DOHH2 (cell line): ENCODE data around the gene BECN2.

Experiments used
- H3F3A ChIP-seq: fragments of 200-600 bp; sonication (generic), shearing (Covaris generic); 2 replicates; pipeline ENCODE4 v1.6.0; 2016; ENCODE audit warnings: antibody characterized with exemption, mild to moderate bottlenecking; ENCODE audit not compliant: control insufficient read depth, insufficient read depth
- H3K27ac ChIP-seq: fragments of 200-600 bp; sonication (generic); 2 replicates; pipeline ENCODE4 v1.5.1; 2014; ENCODE audit warnings: low read depth, mild to moderate bottlenecking, low read length, moderate library complexity
- H3K27me3 ChIP-seq: fragments of 200-600 bp; sonication (generic); 2 replicates; pipeline ENCODE4 v1.6.1; 2014; ENCODE audit warnings: mild to moderate bottlenecking, low read length, mixed read lengths; ENCODE audit not compliant: control insufficient read depth
- H3K36me3 ChIP-seq: fragments of 200-600 bp; sonication (generic); 2 replicates; pipeline ENCODE4 v1.6.1; 2014; ENCODE audit warnings: mild to moderate bottlenecking, low read length, moderate library complexity, mixed read lengths; ENCODE audit not compliant: control insufficient read depth
- H3K4me1 ChIP-seq: fragments of 200-600 bp; sonication (generic); 2 replicates; pipeline ENCODE4 v1.6.1; 2014; ENCODE audit warnings: mild to moderate bottlenecking, low read length, mixed read lengths; ENCODE audit not compliant: control insufficient read depth
- H3K4me2 ChIP-seq: fragments of 200-600 bp; sonication (generic); 2 replicates; pipeline ENCODE4 v1.6.0; 2014; ENCODE audit warnings: mild to moderate bottlenecking, low read length, moderate library complexity
- H3K4me3 ChIP-seq: fragments of 200-600 bp; sonication (generic); 2 replicates; pipeline ENCODE4 v1.5.1; 2014; ENCODE audit warnings: mild to moderate bottlenecking, low read length, mixed read lengths
- H3K79me2 ChIP-seq: fragments of 200-600 bp; sonication (generic); 2 replicates; pipeline ENCODE4 v1.6.1; 2014; ENCODE audit warnings: mild to moderate bottlenecking, low read length, mixed read lengths; ENCODE audit not compliant: control insufficient read depth
- H3K9me2 ChIP-seq: fragments of 200-600 bp; sonication (generic); replicated peaks from 2 replicates; pipeline ENCODE4 v1.6.1; 2014; ENCODE audit warnings: mild to moderate bottlenecking, low read length, mixed read lengths; ENCODE audit not compliant: control insufficient read depth
- H3K9me3 ChIP-seq: fragments of 200-600 bp; sonication (generic); 2 replicates; pipeline ENCODE4 v1.6.1; 2014; ENCODE audit warnings: antibody characterized with exemption, low read length, mixed read lengths; ENCODE audit not compliant: control insufficient read depth, insufficient read depth
- H4K20me1 ChIP-seq: fragments of 200-600 bp; sonication (generic); 2 replicates; pipeline ENCODE4 v1.6.0; 2014; ENCODE audit warnings: low read depth, mild to moderate bottlenecking, antibody characterized with exemption, low read length, moderate library complexity; ENCODE audit not compliant: control insufficient read depth, insufficient read depth
- CTCF ChIP-seq: fragments of 200-600 bp; sonication (generic); IDR thresholded peaks from one replicate; pipeline ENCODE4 v1.5.1; 2014; ENCODE audit warnings: antibody characterized with exemption, mild to moderate bottlenecking, low read depth, low read length; ENCODE audit not compliant: poor library complexity, severe bottlenecking
- EZH2phosphoT487 ChIP-seq: fragments of 200-600 bp; sonication (generic); IDR thresholded peaks from 2 replicates; pipeline ENCODE4 v1.6.1; 2017; ENCODE audit warnings: borderline replicate concordance, mild to moderate bottlenecking, antibody characterized with exemption, low read length, moderate library complexity, mixed read lengths

Gene BECN2

GRCh38 chr1:241998412-241998921 is 40.9 kb downstream of the BECN2 start:
- Histone ChIP-seq H3K27ac (no peak overlapping the region), H3K36me3 (no peaks in the 10 kb centered on the region), H3K9me2 (no peaks in the 10 kb centered on the region), H3K9me3 (no peaks in the 10 kb centered on the region), H3F3A (no peaks in the 10 kb centered on the region), H3K4me1 (no peaks in the 10 kb centered on the region), H4K20me1 (no peaks in the 10 kb centered on the region), H3K4me3 (no peak overlapping the region), H3K4me2 (peak overlapping the region; percentile 43; the same call in 1 of the 2 replicates), H3K27me3 (no peaks in the 10 kb centered on the region), H3K79me2 (no peaks in the 10 kb centered on the region)
- TF ChIP-seq CTCF (peak; percentile 66), EZH2phosphoT487 (no peak)

GRCh38 chr1:241999026-241999425 is 41.5 kb downstream of the BECN2 start, which contains the start of gene MAP1LC3C:
Gene MAP1LC3C, minus strand, starts transcription at chr1:241999098. Its CDS starts 90 bp downstream, at chr1:241999008.
- H3K4me3 ChIP-seq: no peak within 1 kb of the TSS
- H3K4me1 ChIP-seq: no peaks in the 10 kb centered on the region
- H3F3A ChIP-seq: no peaks in the 10 kb centered on the region
- H4K20me1 ChIP-seq: no peaks in the 10 kb centered on the region
- H3K27me3 ChIP-seq: no peaks in the 10 kb centered on the region
- no peaks in the 10 kb centered on the region for H3K9me3 ChIP-seq
- no peaks in the 10 kb centered on the region for H3K9me2 ChIP-seq
- TF ChIP-seq CTCF (no peak), EZH2phosphoT487 (no peak)
- no peak within 1 kb of the TSS for H3K27ac ChIP-seq
- no peaks in the 10 kb centered on the region for H3K79me2 ChIP-seq
- peak within 1 kb of the TSS; percentile 43; the same call in 1 of the 2 replicates for H3K4me2 ChIP-seq
- no peaks in the 10 kb centered on the region for H3K36me3 ChIP-seq

GRCh38 chr1:242000434-242000833 is 42.9 kb downstream of the BECN2 start:
- no peak for TF ChIP-seq CTCF
- TF ChIP-seq EZH2phosphoT487: no peak
- Histone ChIP-seq H3K79me2 (no peaks in the 10 kb centered on the region), H3K36me3 (no peaks in the 10 kb centered on the region), H3K9me3 (no peaks in the 10 kb centered on the region), H3K9me2 (no peaks in the 10 kb centered on the region), H3K27ac (no peak overlapping the region), H3K4me2 (no peak overlapping the region), H4K20me1 (no peaks in the 10 kb centered on the region), H3K4me1 (no peaks in the 10 kb centered on the region), H3F3A (no peaks in the 10 kb centered on the region), H3K27me3 (no peaks in the 10 kb centered on the region), H3K4me3 (no peak overlapping the region)
